SK-N-SH (cell line): ENCODE measurements around the gene FSTL5. TPM values are rescaled to one million over a fixed set of nuclear protein-coding genes. Genes with fewer than 3 reads are reported as not detected.

Source experiments
- CTCF ChIA-PET: fragments of 300-600, 350-600 bp; formaldehyde crosslinking; extraction: SDS; loops from one replicate; lab custom pipeline; 2021; lab: Yijun Ruan, JAX
- POLR2A ChIA-PET: fragments of 350-600 bp; sonication (Branson Sonifier 250); formaldehyde crosslinking; extraction: SDS; loops from one replicate; lab custom pipeline; 2020; ENCODE audit warnings: antibody characterized with exemption, inconsistent platforms; lab: Yijun Ruan, JAX
- DNase-seq: peaks from one replicate; pipeline ENCODE4 v3.0.0; 2012
- H2AFZ ChIP-seq: fragments of 200-600 bp; sonication (generic); 2 replicates; pipeline ENCODE4 v1.8.1; 2016; ENCODE audit warnings: antibody characterized with exemption, mild to moderate bottlenecking, low read depth
- H3F3A ChIP-seq: fragments of 200-600 bp; sonication (generic); replicated peaks from 2 replicates; pipeline ENCODE3; 2016; ENCODE audit warnings: antibody characterized with exemption, mild to moderate bottlenecking; ENCODE audit not compliant: insufficient read depth
- H3K27ac ChIP-seq, 2 experiments: fragments of 200-500 bp in 1 of 2; fragments of 200-600 bp in 1 of 2; sonication (Bioruptor generic) in 1 of 2; sonication (generic), shearing (Covaris generic) in 1 of 2; 2 replicates each; pipeline versions ENCODE4 v1.5.1 to v1.6.1; 2014 to 2016; ENCODE audit warnings: low read depth in 2 of 2, inconsistent platforms in 1 of 2, low read length in 1 of 2, mild to moderate bottlenecking in 1 of 2, mixed read lengths in 1 of 2
- H3K27me3 ChIP-seq: fragments of 200-600 bp; sonication (generic), shearing (Covaris generic); 2 replicates; pipeline ENCODE4 v1.6.1; 2016; ENCODE audit warnings: mixed run types; ENCODE audit not compliant: insufficient read depth
- H3K36me3 ChIP-seq, 2 experiments: fragments of 200-500 bp in 1 of 2; fragments of 200-600 bp in 1 of 2; sonication (Bioruptor generic) in 1 of 2; sonication (generic) in 1 of 2; replicated peaks in 1 of 2; 2 replicates each; pipeline versions ENCODE3 to v1.5.1; 2014 to 2016; ENCODE audit warnings: low read length in 1 of 2, mild to moderate bottlenecking in 1 of 2; ENCODE audit not compliant: insufficient read depth in 2 of 2, control insufficient read depth in 1 of 2
- H3K4me1 ChIP-seq, 2 experiments: fragments of 200-500 bp in 1 of 2; fragments of 200-600 bp in 1 of 2; sonication (Bioruptor generic) in 1 of 2; sonication (generic), shearing (Covaris generic) in 1 of 2; 2 replicates each; pipeline versions ENCODE4 v1.5.1 to v1.6.1; 2014 to 2016; ENCODE audit warnings: low read depth in 1 of 2, low read length in 1 of 2, mixed run types in 1 of 2; ENCODE audit not compliant: insufficient read depth in 2 of 2, control insufficient read depth in 1 of 2
- H3K4me2 ChIP-seq: fragments of 200-600 bp; sonication (generic), shearing (Covaris generic); 2 replicates; pipeline ENCODE4 v1.6.1; 2017; ENCODE audit warnings: mixed run types
- H3K4me3 ChIP-seq, 2 experiments: fragments of 200-500 bp in 1 of 2; fragments of 200-600 bp in 1 of 2; sonication (Bioruptor generic) in 1 of 2; sonication (generic), shearing (Covaris generic) in 1 of 2; 2 replicates each; pipeline versions ENCODE4 v1.5.1 to v1.8.1; 2014 to 2016; ENCODE audit warnings: low read depth in 2 of 2, inconsistent platforms in 1 of 2, low read length in 1 of 2, mild to moderate bottlenecking in 1 of 2, mixed read lengths in 1 of 2, moderate library complexity in 1 of 2
- H3K79me2 ChIP-seq: fragments of 200-600 bp; sonication (generic); 2 replicates; pipeline ENCODE4 v1.8.1; 2017; ENCODE audit warnings: mild to moderate bottlenecking; ENCODE audit not compliant: insufficient read depth
- H3K9ac ChIP-seq: fragments of 200-600 bp; sonication (generic); 2 replicates; pipeline ENCODE4 v1.6.1; 2017; ENCODE audit warnings: mixed run types
- H3K9me2 ChIP-seq: fragments of 200-600 bp; sonication (generic); 2 replicates; pipeline ENCODE4 v1.6.1; 2017; ENCODE audit warnings: mixed run types
- H3K9me3 ChIP-seq: fragments of 200-600 bp; sonication (generic); 2 replicates; pipeline ENCODE4 v1.6.1; 2017; ENCODE audit warnings: mixed run types, mild to moderate bottlenecking, moderate library complexity
- H4K20me1 ChIP-seq: fragments of 200-600 bp; sonication (generic); 2 replicates; pipeline ENCODE4 v1.6.1; 2017; ENCODE audit warnings: mild to moderate bottlenecking, mixed run types; ENCODE audit not compliant: insufficient read depth
- CHD2 ChIP-seq: fragments of 150-350 bp; IDR thresholded peaks from 2 replicates; pipeline ENCODE4 v1.6.1; 2018; ENCODE audit warnings: low read length; ENCODE audit not compliant: partially characterized antibody
- CTCF ChIP-seq: fragments of 200-600 bp; sonication (generic); IDR thresholded peaks from 2 replicates; pipeline ENCODE4 v1.6.1; 2017; ENCODE audit warnings: antibody characterized with exemption, mild to moderate bottlenecking, moderate library complexity
- EP300 ChIP-seq, 2 experiments: IDR thresholded peaks; 2 replicates each; pipeline versions ENCODE4 v1.4.0 to v1.6.1; 2012; ENCODE audit warnings: borderline replicate concordance in 1 of 2, low read depth in 1 of 2, low read length in 1 of 2
- EZH2phosphoT487 ChIP-seq: fragments of 200-600 bp; sonication (generic); IDR thresholded peaks from 2 replicates; pipeline ENCODE4 v1.6.1; 2017; ENCODE audit warnings: low read depth, mixed run types, mild to moderate bottlenecking, antibody characterized with exemption, moderate library complexity, borderline replicate concordance
- FOSL2 ChIP-seq: IDR thresholded peaks from 2 replicates; pipeline ENCODE4 v1.4.0; 2012; ENCODE audit warnings: low read depth, mild to moderate bottlenecking, moderate library complexity, borderline replicate concordance
- FOXJ3 ChIP-seq: sonication (generic); formaldehyde crosslinking; IDR thresholded peaks from 2 replicates; pipeline ENCODE4 v1.5.1; 2020; ENCODE audit warnings: mild to moderate bottlenecking, missing genetic modification reagents
- FOXM1 ChIP-seq: IDR thresholded peaks from 2 replicates; pipeline ENCODE4 v1.4.0; 2012; ENCODE audit warnings: low read depth, mild to moderate bottlenecking
- GABPA ChIP-seq: IDR thresholded peaks from 2 replicates; pipeline ENCODE4 v1.4.0; 2012; ENCODE audit warnings: low read depth, mild to moderate bottlenecking
- JUND ChIP-seq: IDR thresholded peaks from 2 replicates; pipeline ENCODE4 v1.4.0; 2012
- MAX ChIP-seq: IDR thresholded peaks from 2 replicates; pipeline ENCODE4 v1.4.0; 2012; ENCODE audit warnings: low read depth
- MEF2A ChIP-seq: IDR thresholded peaks from 2 replicates; pipeline ENCODE4 v1.4.0; 2012; ENCODE audit warnings: low read depth, borderline replicate concordance
- NFIC ChIP-seq: IDR thresholded peaks from 2 replicates; pipeline ENCODE4 v1.4.0; 2012; ENCODE audit warnings: borderline replicate concordance
- POLR2AphosphoS5 ChIP-seq: IDR thresholded peaks from 2 replicates; pipeline ENCODE4 v1.6.1; 2012; ENCODE audit warnings: low read depth, low read length
- RAD21 ChIP-seq: IDR thresholded peaks from 2 replicates; pipeline ENCODE4 v1.6.1; 2012; ENCODE audit warnings: mild to moderate bottlenecking, low read length
- RCOR1 ChIP-seq: fragments of 150-350 bp; IDR thresholded peaks from 2 replicates; pipeline ENCODE4 v1.6.1; 2017; ENCODE audit warnings: antibody characterized with exemption, low read length
- SIN3A ChIP-seq: IDR thresholded peaks from 2 replicates; pipeline ENCODE4 v1.6.1; 2012; ENCODE audit warnings: low read depth, mild to moderate bottlenecking, low read length, moderate library complexity, borderline replicate concordance
- TAF1 ChIP-seq: IDR thresholded peaks from 2 replicates; pipeline ENCODE4 v1.6.1; 2012; ENCODE audit warnings: low read depth, mild to moderate bottlenecking, low read length, moderate library complexity, borderline replicate concordance
- TEAD4 ChIP-seq: IDR thresholded peaks from 2 replicates; pipeline ENCODE4 v1.4.0; 2012; ENCODE audit warnings: mild to moderate bottlenecking, borderline replicate concordance; ENCODE audit not compliant: insufficient read depth
- USF1 ChIP-seq: IDR thresholded peaks from 2 replicates; pipeline ENCODE4 v1.4.0; 2012; ENCODE audit warnings: low read depth, borderline replicate concordance
- USF2 ChIP-seq: fragments of 150-350 bp; IDR thresholded peaks from 2 replicates; pipeline ENCODE4 v1.6.1; 2017; ENCODE audit warnings: antibody characterized with exemption, low read length, low read depth, borderline replicate concordance
- YY1 ChIP-seq: IDR thresholded peaks from 2 replicates; pipeline ENCODE4 v1.4.0; 2012; ENCODE audit warnings: low read depth, mild to moderate bottlenecking
- ZBTB33 ChIP-seq: IDR thresholded peaks from 2 replicates; pipeline ENCODE4 v1.4.0; 2012; ENCODE audit warnings: low read depth, borderline replicate concordance
- WGBS: methylation state at CpG from one replicate; pipeline ENCODE4 v1.1.6; 2017; ENCODE audit warnings: low lambda C conversion rate; 5-methylcytosine and 5-hydroxymethylcytosine counted together
- polyA plus RNA-seq, 3 experiments: library from polyadenylated mRNA; depleted of rRNA; stranded (reverse); fragments of >200 nt; gene quantifications; 2 replicates each; pipeline ENCODE4 v1.2.3, GENCODE V29; 2012

Gene FSTL5
- polyA plus RNA-seq, 1 of the 3 experiments (the other 2 are of a cell fraction), result 0.07 TPM

GRCh38 chr4:161893566-161893965 is 270.2 kb downstream of the FSTL5 start:
- DNase-seq, result no peak
- Histone ChIP-seq H4K20me1 (no peaks in the 10 kb centered on the region), H3K79me2 (no peaks in the 10 kb centered on the region), H3K36me3 (no peaks in the 10 kb centered on the region), H3K9ac (no peak overlapping the region), H3K9me3 (no peaks in the 10 kb centered on the region), H2AFZ (no peak overlapping the region), H3K27ac (no peak overlapping the region), H3K4me3 (no peak overlapping the region), H3K4me2 (no peak overlapping the region), H3F3A (no peaks in the 10 kb centered on the region), H3K27me3 (no peaks in the 10 kb centered on the region), H3K9me2 (no peaks in the 10 kb centered on the region), H3K4me1 (no peaks in the 10 kb centered on the region)
- ChIA-PET POLR2A (no interaction called here), CTCF (interaction anchor here (0.6 kb wide), 1 partner anchor 1347 kb away, joined by 4 read pairs; no protein-coding TSS in a partner anchor)
- TF ChIP-seq USF1 (no peak), FOXM1 (no peak), CHD2 (no peak), EP300 (IDR thresholded peaks at IDR 0.05; ENCODE audit: borderline replicate concordance in 1 of 2, low read depth in 1 of 2, low read length in 1 of 2) (no peak), FOXJ3 (CRISPR knock-in tag) (no peak), TAF1 (no peak)
- WGBS, result 78% methylated on average over 1 of the region's 1 CpG

- no peak for DNase-seq
- Histone ChIP-seq H3K4me1 (no peaks in the 10 kb centered on the region), H3K27me3 (no peaks in the 10 kb centered on the region), H3K9ac (no peak overlapping the region), H2AFZ (no peak overlapping the region), H4K20me1 (no peaks in the 10 kb centered on the region), H3F3A (no peaks in the 10 kb centered on the region), H3K4me2 (no peak overlapping the region), H3K27ac (no peak overlapping the region), H3K36me3 (no peaks in the 10 kb centered on the region), H3K9me3 (no peaks in the 10 kb centered on the region)
- TF ChIP-seq RAD21, result no peak
- TF ChIP-seq CTCF, result no peak
- TF ChIP-seq EP300 (IDR thresholded peaks at IDR 0.05; ENCODE audit: borderline replicate concordance in 1 of 2, low read depth in 1 of 2, low read length in 1 of 2), result no peak
- TF ChIP-seq POLR2AphosphoS5, result no peak
- TF ChIP-seq JUND, result no peak
- TF ChIP-seq USF2, result no peak
- no peak for TF ChIP-seq CHD2
- TF ChIP-seq MEF2A, result no peak
- TF ChIP-seq SIN3A, result no peak
- TF ChIP-seq TEAD4, result no peak
- TF ChIP-seq FOSL2, result no peak
- TF ChIP-seq MAX, result no peak
- TF ChIP-seq USF1, result no peak
- no peak for TF ChIP-seq ZBTB33
- no peak for TF ChIP-seq RCOR1
- TF ChIP-seq NFIC, result no peak
- no peak for TF ChIP-seq YY1
- no peak for TF ChIP-seq EZH2phosphoT487
- TF ChIP-seq FOXM1, result no peak
- no peak for TF ChIP-seq GABPA
- TF ChIP-seq, all 33 proteins: peak for 0
- no peaks in the 10 kb centered on the region for H3K9me2 ChIP-seq
- POLR2A ChIA-PET, result no interaction called here
- CTCF ChIA-PET, result interaction anchor here (0.5 to 0.6 kb wide), 2 partner anchors 23 to 1348 kb away, joined by 4 read pairs; no protein-coding TSS in a partner anchor
- no peak overlapping the region for H3K4me3 ChIP-seq
- H3K79me2 ChIP-seq, result no peaks in the 10 kb centered on the region
Measured at GRCh38 chr4:161892951-161893350, 270.8 kb downstream of the FSTL5 start.
